ENCODE results near the gene MBD5.

MBD5 gene

DNA sequence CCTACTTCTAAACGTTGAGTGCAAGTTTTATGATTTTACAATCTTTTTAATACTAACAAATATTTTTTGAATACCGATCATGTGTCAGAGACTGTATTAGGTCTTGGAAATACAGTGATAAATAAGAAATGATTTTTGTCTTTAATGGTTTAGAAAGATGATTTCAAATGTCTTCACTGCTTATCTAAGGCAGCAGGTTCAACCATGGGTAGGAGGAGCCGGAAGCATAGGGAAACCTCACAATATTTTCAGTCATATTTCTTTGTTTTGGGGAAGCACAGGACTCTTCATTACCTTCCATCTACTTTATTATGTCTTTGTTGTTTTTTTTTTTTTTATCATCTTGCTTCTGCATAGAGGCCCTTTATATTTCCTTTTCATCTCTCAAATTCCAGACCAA is 458.5 kb downstream of the MBD5 start:
- no peak overlapping the region for H3K9ac ChIP-seq (ENCODE audit: low read depth, low read length)
- H3K9me3 ChIP-seq (ENCODE audit: insufficient read depth, low read length, severe bottlenecking) = no peaks in the 10 kb centered on the region
- no peak for ATAC-seq (ENCODE audit: insufficient read depth, low read depth)
- no peaks in the 10 kb centered on the region for H4K20me1 ChIP-seq (ENCODE audit: insufficient read depth, low read length)
- no peaks in the 10 kb centered on the region for H3K4me1 ChIP-seq (ENCODE audit: insufficient read depth, low read length)
- DNase-seq = no peak
- H3K4me3 ChIP-seq (ENCODE audit: low read depth in 1 of 2, low read length in 2 of 2) = no peak overlapping the region
- no peak overlapping the region for H2AFZ ChIP-seq (ENCODE audit: low read depth, low read length)
- no peak overlapping the region for H3K27ac ChIP-seq (ENCODE audit: low read length)
- TF ChIP-seq, protein P1, sequence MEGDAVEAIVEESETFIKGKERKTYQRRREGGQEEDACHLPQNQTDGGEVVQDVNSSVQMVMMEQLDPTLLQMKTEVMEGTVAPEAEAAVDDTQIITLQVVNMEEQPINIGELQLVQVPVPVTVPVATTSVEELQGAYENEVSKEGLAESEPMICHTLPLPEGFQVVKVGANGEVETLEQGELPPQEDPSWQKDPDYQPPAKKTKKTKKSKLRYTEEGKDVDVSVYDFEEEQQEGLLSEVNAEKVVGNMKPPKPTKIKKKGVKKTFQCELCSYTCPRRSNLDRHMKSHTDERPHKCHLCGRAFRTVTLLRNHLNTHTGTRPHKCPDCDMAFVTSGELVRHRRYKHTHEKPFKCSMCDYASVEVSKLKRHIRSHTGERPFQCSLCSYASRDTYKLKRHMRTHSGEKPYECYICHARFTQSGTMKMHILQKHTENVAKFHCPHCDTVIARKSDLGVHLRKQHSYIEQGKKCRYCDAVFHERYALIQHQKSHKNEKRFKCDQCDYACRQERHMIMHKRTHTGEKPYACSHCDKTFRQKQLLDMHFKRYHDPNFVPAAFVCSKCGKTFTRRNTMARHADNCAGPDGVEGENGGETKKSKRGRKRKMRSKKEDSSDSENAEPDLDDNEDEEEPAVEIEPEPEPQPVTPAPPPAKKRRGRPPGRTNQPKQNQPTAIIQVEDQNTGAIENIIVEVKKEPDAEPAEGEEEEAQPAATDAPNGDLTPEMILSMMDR (IDR thresholded peaks at IDR 0.05; ENCODE audit: borderline replicate concordance, extremely low read depth, low read length, poor library complexity, severe bottlenecking) = no peak
- no peak for TF ChIP-seq EZH2 (IDR thresholded peaks at IDR 0.05; ENCODE audit: borderline replicate concordance, low read depth, low read length, severe bottlenecking)
- no peaks in the 10 kb centered on the region for H3K79me2 ChIP-seq (ENCODE audit: insufficient read depth, low read length)
- no peaks in the 10 kb centered on the region for H3K36me3 ChIP-seq (ENCODE audit: insufficient read depth, low read length)
- no peak overlapping the region for H3K4me2 ChIP-seq (ENCODE audit: insufficient read depth, low read length)
- H3K27me3 ChIP-seq (ENCODE audit: insufficient read depth, low read length, poor library complexity) = no peaks in the 10 kb centered on the region

DNA sequence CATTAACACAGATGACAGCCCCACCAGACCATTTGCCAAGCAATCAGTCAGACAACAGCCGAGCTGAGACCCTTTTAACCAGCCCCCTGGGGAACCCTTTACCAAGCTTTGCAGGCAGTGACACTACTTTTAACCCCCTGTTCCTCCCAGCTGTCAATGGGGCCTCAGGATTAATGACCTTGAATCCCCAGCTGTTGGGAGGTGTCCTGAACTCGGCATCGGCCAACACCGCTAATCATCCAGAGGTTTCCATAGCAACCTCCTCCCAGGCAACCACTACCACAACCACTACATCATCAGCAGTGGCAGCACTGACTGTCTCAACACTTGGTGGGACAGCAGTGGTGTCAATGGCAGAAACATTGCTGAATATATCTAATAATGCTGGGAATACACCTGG is 462.8 kb downstream of the MBD5 start:
- Histone ChIP-seq H3K9ac (ENCODE audit: low read depth, low read length) (no peak overlapping the region), H3K36me3 (ENCODE audit: insufficient read depth, low read length) (no peaks in the 10 kb centered on the region), H3K9me3 (ENCODE audit: insufficient read depth, low read length, severe bottlenecking) (no peaks in the 10 kb centered on the region), H3K27ac (ENCODE audit: low read length) (no peak overlapping the region), H3K27me3 (ENCODE audit: insufficient read depth, low read length, poor library complexity) (no peaks in the 10 kb centered on the region), H3K4me1 (ENCODE audit: insufficient read depth, low read length) (no peaks in the 10 kb centered on the region), H4K20me1 (ENCODE audit: insufficient read depth, low read length) (no peaks in the 10 kb centered on the region), H3K4me2 (ENCODE audit: insufficient read depth, low read length) (no peak overlapping the region), H2AFZ (ENCODE audit: low read depth, low read length) (no peak overlapping the region), H3K79me2 (ENCODE audit: insufficient read depth, low read length) (no peaks in the 10 kb centered on the region), H3K4me3 (ENCODE audit: low read depth in 1 of 2, low read length in 2 of 2) (no peak overlapping the region)
- DNase-seq (no peak), ATAC-seq (ENCODE audit: insufficient read depth, low read depth) (0 out of 3 replicates have a peak, but pooled peaks have one; percentile 27)
- TF ChIP-seq, protein P1 (IDR thresholded peaks at IDR 0.05; ENCODE audit: borderline replicate concordance, extremely low read depth, low read length, poor library complexity, severe bottlenecking) = no peak
- TF ChIP-seq EZH2 (IDR thresholded peaks at IDR 0.05; ENCODE audit: borderline replicate concordance, low read depth, low read length, severe bottlenecking) = no peak

DNA sequence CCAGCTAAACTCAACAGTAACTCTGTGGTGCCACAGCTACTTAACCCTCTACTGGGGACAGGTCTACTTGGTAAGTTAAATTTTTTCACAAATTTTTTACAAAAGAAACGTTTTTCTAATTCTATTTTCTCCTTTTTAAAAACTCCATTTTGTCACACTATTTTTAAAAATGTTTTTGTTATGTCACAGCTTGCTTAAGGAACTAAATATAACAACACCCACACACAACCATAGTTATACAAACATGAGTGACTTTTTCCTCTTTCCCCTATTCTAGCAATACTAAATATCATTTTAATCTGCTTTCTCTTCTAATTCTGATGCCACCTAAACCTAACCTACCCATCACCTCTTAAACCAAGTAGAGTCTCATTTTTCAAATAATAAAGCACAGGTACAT is 463.2 kb downstream of the MBD5 start:
- TF ChIP-seq EZH2 (IDR thresholded peaks at IDR 0.05; ENCODE audit: borderline replicate concordance, low read depth, low read length, severe bottlenecking) = no peak

DNA sequence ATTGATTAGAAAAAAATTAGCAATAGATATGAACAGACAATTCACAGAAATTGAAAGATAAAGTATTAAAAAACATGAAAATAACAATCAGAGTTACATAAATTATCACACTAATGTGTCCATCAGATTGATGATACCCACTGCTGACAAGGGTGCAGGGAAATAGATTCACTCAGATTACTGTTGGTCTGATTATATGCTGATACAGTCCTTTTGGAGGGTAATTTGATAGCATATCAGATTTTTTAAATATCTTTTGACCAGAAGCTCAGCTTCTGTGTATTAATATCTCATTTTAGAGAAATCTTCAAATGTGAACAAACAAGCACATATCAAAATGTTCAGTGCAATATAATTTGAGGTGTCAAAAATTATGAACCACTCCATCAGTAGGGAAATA is 465.8 kb downstream of the MBD5 start:
- no peak for ATAC-seq (ENCODE audit: insufficient read depth, low read depth)
- no peak overlapping the region for H3K4me2 ChIP-seq (ENCODE audit: insufficient read depth, low read length)
- no peak overlapping the region for H3K9ac ChIP-seq (ENCODE audit: low read depth, low read length)
- no peak for TF ChIP-seq EZH2 (IDR thresholded peaks at IDR 0.05; ENCODE audit: borderline replicate concordance, low read depth, low read length, severe bottlenecking)
- TF ChIP-seq, protein P1 (IDR thresholded peaks at IDR 0.05; ENCODE audit: borderline replicate concordance, extremely low read depth, low read length, poor library complexity, severe bottlenecking) = no peak
- H3K4me3 ChIP-seq (ENCODE audit: low read depth in 1 of 2, low read length in 2 of 2) = no peak overlapping the region
- H3K36me3 ChIP-seq (ENCODE audit: insufficient read depth, low read length) = 0 out of 2 replicates have a peak, but pooled peaks cover 3% of the 10 kb centered on the region
- no peaks in the 10 kb centered on the region for H3K4me1 ChIP-seq (ENCODE audit: insufficient read depth, low read length)
- H3K9me3 ChIP-seq (ENCODE audit: insufficient read depth, low read length, severe bottlenecking) = no peaks in the 10 kb centered on the region
- no peaks in the 10 kb centered on the region for H3K79me2 ChIP-seq (ENCODE audit: insufficient read depth, low read length)
- H2AFZ ChIP-seq (ENCODE audit: low read depth, low read length) = no peak overlapping the region
- DNase-seq = no peak
- H3K27ac ChIP-seq (ENCODE audit: low read length) = no peak overlapping the region
- no peaks in the 10 kb centered on the region for H3K27me3 ChIP-seq (ENCODE audit: insufficient read depth, low read length, poor library complexity)
- no peaks in the 10 kb centered on the region for H4K20me1 ChIP-seq (ENCODE audit: insufficient read depth, low read length)

More for the DNA sequence above, 463.2 kb downstream of the MBD5 start:
- H3K79me2 ChIP-seq (ENCODE audit: insufficient read depth, low read length) = no peaks in the 10 kb centered on the region
- H2AFZ ChIP-seq (ENCODE audit: low read depth, low read length) = no peak overlapping the region
- H3K27ac ChIP-seq (ENCODE audit: low read length) = no peak overlapping the region
- H4K20me1 ChIP-seq (ENCODE audit: insufficient read depth, low read length) = no peaks in the 10 kb centered on the region
- H3K4me2 ChIP-seq (ENCODE audit: insufficient read depth, low read length) = no peak overlapping the region
- no peaks in the 10 kb centered on the region for H3K27me3 ChIP-seq (ENCODE audit: insufficient read depth, low read length, poor library complexity)
- ATAC-seq (ENCODE audit: insufficient read depth, low read depth) (no peak), DNase-seq (no peak)
- H3K4me1 ChIP-seq (ENCODE audit: insufficient read depth, low read length) = no peaks in the 10 kb centered on the region
- no peaks in the 10 kb centered on the region for H3K9me3 ChIP-seq (ENCODE audit: insufficient read depth, low read length, severe bottlenecking)
- no peaks in the 10 kb centered on the region for H3K36me3 ChIP-seq (ENCODE audit: insufficient read depth, low read length)
- no peak overlapping the region for H3K4me3 ChIP-seq (ENCODE audit: low read depth in 1 of 2, low read length in 2 of 2)
- H3K9ac ChIP-seq (ENCODE audit: low read depth, low read length) = no peak overlapping the region
